GM21717 (cell line): ENCODE data around the gene RBM33.

Source experiments
- ATAC-seq: cut with Tn5 transposase; IDR thresholded peaks from one replicate; pipeline ENCODE4 v1.9.1; 2021; ENCODE audit warnings: mild to moderate bottlenecking, moderate library complexity; ENCODE audit not compliant: unreplicated experiment

The RBM33 gene

DNA sequence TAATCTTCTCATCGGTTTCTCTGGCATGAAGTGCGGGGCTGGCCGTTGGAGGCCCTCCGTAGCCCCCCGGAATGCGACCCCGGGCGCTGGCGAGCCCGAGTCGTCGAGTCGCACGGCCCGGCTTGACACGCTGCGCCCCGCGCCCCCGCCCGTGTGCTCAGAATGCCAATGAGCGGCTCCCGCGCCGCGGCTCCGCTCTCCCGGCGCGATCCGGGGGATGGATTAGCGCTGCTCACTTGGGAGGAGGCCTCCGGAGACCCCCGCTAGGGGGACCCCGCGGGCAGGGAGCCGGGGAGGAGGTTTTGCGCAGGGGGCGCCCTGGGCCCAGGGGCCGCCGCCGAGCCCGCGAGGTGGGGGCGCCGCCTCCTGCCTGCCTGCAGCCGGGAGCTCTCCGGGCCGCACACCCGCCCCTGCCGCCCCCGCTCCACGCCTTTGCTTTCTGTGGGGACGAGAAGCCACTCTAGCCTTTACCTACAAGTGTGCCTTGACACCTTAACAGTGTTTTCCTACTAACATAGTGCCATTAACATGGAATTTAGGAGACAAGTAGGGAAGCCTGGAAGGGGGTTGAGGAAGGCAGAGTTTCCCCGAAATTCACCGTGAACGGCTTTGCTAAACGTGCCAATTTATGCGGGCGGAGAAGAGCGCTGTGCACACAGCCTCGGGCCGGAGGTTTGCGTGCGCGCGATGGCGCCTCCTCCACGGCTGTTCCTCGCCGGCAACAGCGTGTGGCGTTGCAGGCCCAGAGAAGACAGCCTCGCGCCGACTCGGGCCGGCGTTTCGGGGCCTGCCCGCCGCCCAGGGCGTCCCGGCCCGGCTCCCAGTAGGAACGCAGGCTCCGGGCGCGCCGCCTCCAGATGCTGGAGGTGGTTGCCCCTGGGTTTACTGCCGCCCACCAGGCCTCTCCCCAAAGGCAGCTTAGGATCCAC lies 160.7 kb downstream of the RBM33 start:
- no peak for ATAC-seq

DNA sequence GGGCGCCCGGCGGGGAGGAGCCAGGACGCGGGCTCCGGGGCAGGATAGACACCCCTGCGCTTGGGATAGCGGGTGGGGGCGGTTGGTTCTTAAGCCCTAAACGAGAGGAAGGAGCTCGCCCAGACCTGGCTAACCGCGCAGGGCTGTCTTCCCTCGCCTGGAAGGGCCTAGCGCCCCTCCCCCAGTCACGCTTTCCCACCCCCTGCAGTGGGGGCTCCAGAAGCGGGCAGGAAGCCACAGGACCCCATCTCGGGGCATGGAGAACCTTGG lies 161.3 kb downstream of the RBM33 start:
- ATAC-seq, result no peak

DNA sequence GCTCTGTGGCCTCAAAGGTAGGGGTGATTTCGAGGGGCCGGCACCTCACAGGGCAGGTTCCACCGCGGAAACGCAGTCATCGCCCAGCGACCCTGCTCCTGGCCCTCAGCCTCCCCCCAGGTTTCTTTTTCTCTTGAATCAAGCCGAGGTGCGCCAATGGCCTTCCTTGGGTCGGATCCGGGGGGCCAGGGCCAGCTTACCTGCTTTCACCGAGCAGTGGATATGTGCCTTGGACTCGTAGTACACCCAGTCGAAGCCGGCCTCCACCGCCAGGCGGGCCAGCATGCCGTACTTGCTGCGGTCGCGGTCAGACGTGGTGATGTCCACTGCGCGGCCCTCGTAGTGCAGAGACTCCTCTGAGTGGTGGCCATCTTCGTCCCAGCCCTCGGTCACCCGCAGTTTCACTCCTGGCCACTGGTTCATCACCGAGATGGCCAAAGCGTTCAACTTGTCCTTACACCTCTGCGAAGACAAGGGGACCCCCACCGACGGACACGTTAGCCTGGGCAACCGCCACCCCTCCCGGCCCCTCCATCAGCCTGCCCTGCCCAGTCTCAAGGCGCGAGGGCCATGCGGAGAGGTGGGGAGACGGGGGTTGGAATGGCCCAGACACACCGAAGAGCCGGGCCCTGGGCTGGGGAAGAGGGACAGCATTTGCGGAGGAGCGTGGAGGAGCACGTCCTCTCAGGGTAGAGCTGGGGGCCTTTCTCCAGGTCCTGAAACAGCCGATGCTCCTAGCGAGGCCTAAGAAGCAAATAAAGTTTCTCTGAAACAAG lies 161.8 kb downstream of the RBM33 start:
- ATAC-seq, result no peak

DNA sequence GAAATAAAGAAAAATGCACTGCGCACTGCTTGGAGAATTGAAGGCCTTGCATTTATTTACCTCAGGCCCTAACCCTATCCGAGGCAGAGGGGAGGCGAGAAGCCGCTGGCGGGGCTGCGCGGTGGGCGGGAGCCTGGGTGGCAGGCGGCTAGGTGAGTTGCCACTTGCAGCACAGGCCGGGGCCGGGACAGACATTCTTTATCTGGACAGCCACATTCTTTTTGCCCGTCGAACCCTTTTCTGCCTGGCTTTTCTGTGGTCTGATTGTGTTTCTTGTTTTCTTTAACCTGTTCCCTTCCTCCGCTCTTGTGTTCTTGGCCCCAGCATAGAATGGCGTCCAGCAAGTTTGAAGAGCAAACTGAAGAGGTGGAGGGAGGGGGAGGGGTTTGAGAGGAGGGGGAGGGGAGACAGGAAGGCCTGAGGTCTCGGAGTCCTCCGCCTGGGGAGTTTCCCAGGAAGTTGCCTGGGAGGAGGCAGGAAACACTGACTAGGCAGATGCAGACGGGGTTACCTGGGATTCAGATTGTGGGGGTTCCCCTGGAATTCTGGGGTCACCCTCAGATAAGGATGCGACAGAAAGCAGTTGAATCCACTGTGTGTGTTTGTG lies 162.7 kb downstream of the RBM33 start:
- no peak for ATAC-seq

DNA sequence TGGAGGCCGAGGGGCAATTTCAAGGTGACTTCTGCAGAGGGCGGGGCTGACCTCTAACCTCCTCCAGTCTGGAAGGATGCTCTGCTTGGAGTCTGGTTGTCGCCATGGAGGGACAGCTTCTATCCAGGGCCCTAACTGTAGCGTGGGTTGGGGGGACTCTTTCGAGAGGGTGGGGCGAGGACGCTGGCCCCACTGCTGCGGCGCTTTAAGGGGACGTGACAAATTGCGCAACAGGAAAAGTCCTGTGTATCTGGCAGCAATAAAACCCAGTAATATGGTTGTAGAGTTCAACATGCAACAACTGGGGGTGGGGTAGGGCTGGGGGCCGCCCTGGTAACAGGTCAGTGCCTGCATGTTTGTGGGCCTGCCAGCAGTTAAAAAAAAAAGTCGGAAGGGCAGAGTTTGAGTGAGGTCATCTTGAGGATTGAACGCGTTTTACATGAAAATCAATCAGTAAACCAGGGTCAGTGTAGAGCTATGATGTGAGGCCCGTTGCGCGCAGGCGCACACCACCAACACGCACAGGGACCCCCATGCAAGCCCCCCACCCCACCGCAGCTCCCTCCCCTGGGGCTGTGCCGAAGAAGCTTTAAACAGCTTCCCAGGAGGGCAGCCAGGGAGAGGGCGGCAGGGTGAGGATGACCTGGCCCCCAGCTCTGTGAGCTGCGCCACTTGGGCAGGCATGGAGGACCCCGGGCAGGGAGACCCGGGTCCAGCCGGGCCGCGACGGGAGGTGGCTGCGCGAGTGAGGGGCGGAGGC lies 163.5 kb downstream of the RBM33 start:
- no peak for ATAC-seq

DNA sequence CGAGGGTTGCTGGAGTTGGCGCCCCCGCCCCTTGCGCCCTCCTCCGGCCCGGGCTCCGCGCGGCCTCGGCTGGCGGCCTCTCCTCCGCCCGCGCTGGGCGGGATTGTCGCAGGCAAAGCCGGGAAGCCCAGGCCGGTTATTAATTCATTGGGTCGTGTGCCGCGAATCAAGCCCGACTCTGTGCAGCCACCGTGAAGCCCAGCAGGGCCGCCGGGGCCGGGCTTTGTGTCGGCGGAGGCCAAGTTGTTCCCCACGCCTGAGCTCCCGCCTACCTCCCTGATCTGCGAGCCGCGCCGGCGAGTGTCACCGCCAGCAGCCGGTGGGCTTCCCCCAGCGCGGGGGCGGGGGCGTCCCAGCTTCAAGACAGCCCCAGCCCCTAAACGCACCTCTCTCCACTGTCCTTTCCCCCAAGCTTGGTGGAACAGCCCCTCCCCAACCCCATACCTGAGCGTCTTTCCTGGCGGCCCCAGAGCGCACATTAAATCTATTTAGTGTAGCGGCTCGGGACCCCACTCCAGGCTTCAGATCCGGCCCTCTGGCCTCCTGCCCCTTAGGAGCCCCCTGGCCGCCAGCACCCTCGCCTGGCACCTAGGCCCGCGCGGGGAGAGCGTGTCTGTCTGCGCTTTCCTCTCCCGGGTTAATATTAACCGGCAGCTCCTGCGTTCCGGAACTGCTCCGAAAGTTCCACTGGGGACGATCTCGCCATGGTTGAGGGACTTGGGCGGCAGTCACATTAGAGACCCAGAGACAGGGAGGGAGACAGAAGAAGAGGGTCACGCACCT lies 164.3 kb downstream of the RBM33 start:
- ATAC-seq, result no peak

DNA sequence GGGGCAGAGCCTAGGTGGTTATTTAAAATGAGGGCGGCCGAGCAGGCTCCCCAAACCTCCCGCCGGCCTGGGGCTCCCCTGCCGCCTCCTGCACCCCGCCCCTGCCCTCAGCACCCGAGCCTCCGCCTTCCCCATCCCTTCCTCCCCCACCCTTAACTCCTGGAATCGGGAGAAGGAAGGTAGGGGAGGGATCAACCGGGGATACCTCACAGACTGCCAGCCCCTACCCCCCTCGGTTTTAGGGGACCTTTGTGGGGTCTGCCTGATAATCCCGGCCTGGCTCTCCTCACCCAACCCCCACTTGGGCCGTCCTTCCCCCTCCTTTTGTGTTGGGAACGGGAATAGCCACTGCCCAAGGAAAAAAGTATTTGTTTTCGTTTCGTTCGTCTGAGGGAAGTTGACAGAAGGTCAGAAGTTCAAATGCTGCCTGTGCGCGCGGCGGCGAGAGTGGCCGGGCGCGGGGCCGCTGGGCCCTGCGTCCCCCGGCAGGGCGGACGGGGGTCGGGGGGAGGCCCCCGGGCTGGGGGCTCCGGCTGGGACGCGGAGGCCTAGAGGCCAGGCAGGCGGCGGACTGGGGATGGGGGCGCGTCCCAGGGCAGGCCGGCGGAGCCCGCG lies 165.0 kb downstream of the RBM33 start:
- ATAC-seq, result no peak

DNA sequence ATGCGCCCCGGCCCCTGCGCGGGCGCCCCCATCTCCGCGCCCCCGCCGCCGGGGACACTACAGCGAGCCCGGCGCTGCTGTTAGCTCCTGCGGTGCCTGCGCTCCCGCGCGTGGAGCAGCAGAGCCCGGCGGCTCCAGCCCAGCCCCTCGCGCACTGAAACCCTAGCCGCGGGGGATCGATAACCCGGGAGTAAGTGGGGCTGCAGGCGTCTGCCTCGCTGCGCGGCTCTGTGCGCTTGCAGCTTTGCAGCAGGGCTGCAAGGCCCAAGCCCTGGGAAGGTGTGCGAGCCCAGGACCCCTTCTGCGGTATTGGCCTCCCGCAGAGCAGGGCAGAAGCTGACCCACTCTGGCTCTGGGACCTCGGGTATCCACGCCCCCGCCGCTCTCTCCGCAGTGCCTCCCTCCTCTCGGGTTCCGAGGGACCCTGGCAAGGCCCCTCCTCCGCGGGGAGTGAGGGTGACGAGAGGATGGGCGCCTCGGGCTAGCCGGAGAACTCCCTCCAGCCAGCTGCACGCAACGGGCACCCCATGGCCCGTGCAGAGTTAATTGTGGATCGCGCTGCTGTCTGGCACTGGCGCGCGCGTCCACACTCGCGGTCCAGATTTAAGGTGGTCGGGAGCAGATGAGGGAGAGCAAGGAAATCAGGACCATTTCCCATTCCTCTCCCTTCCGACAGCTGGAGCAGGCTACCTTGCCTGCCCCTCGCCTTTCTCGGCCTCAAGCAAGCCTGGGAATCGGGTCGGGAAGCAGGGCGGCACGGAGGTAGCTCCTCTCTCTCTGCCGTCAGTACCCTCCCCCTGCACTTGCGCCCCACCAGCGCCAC lies 165.7 kb downstream of the RBM33 start:
- no peak for ATAC-seq

DNA sequence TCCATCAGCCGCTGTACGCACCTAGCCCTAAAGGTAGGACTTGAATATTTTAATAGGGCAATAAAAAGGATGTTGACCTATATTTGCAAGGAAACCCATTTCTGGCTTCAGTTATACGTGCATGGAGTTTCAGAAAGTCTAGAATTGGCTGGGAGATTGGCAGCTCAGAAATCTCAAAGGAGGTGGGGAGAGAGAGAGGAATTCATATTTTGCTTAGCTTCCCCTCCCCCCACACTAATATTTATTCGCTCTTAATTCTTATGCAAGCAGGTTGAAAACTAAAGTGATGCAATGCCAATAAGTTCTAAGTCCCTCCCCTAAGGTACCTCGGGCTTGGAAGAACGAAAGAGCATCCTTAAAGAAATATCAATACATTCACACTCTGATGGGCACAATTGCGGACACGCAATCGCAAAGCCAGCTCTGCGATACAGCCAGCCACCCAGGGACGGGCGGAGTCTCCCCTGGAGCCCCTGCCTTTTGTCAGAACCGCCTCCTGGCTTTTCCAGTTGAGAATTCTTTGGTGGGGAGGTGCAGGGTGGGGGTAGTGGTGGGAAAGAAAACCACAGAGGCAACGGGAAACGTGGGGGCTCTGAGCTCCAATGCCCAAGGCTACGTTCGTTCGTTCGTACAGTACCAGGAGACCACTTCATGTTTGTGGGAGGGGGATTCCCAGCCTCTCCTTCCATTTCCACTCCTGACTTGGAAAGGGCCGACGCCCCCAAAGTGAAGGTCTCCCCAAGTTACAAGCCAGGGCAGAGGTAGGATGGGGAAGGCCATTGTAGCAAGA lies 166.5 kb downstream of the RBM33 start:
- no peak for ATAC-seq

DNA sequence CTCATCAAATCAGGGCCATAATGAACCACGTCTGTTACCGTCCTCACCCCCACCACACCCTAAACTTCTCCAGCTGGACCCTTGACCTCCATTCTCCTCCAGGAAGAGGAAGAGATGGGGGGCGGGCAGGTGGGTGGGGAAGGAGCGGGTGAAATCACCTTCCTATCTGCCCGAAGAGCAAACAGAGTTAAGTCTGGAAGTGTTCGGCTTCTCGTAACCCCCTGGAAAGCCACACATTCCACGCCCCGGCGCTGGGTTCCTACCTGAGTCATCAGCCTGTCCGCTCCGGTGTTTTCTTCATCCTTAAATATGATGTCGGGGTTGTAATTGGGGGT lies 167.1 kb downstream of the RBM33 start:
- ATAC-seq, result no peak

DNA sequence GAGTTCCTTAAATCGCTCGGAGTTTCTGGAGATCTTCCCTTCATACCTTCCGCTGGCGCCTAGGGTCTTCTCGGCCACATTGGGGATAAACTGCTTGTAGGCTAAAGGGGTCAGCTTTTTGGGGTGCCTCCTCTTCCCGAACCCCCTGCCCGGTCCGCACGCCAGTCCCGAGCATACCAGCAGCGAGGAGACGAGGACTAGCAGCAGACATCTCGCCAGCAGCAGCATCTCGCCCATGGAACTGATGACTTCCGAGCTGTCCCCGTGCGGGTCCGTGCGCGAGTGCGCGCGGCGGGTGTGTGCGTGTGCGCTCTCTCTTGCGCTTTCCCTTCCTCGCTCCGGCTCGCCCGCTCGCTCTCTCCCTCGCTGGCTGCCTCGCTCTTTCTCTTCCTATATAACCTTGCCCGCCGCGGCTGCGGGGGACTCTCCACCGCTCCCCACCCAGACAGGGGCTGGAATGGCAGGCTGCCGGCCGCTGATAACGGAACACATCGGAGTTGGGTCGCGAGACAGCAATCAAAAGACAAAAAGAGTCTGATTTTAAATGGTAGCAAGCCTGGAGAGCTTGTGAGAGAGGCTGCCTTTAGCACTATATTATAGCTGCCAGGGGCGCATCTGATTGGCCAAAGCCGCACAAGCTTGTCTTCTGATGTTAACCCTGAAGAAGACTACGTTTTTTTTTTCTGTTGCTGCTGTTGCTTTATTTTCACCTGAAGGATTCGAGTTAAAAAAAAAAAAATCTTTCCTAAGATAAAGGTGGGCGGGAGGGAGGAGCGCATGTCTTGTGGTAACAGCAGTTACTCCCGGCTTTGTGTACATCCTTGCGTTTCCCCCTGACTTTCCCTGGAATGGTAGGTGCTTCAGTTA lies 167.7 kb downstream of the RBM33 start, which contains the start of gene SHH:
TSS of gene SHH (minus strand) at position 569 of the 867 bp plus-strand sequence. CDS start at position 228, 341 bp downstream.
- ATAC-seq, result no peak

DNA sequence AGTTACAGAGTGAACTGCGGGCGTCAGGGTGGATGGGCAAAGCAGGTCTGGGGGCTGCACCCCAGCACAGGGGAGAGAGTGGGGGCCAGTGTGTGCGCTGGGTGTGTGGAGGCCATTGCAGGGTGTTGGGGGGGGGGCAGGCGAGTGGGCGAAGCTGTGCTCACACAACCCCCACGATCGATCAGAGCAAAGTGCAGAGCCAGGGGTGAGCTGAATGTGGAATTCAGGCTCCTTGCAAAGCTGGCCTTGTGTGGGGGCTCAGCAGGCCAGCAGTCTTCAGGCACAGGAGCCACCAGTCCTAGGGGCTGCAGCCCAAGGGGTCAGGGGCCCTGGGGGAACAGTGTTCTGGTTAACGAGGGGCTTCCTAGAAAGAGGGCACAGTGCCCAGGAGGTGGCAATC lies 168.7 kb downstream of the RBM33 start:
- no peak for ATAC-seq

DNA sequence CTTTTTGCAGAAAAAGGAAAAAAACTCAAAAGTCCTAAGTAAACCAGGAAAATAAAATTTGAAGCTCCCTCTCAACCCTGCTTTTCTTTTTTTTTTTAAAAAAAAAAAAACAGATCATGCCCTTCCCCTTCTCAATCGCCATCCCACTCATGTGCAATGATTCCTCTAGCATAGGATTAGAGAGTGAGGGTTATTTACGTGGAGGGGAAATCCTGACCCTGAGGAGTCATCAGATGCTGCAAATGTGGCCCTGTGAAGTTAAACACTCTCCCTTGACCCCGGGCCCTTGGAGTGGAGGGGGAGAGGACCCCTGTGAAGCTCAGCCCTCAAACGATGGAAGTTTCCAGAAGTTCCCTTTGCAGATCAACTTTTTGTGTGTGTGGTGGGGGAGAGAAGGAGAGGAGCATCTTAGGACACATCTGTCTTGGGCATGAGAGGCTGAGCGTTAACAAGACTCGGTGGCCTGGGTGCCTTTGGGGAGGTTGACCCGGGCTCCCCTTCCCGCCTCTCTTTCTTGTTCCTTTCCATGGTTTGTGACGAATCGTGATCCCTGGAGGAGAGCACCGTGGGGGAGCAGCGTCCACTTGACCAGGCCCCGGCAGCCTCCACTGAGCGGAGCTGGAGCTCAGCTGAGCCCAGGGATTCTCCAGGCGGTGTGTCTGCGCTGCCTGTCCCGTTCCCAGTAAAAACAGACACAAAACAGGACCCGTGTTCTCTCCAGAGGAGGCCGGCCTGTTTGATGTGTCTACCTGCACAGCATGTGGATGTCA lies 169.3 kb downstream of the RBM33 start:
- ATAC-seq, result no peak

DNA sequence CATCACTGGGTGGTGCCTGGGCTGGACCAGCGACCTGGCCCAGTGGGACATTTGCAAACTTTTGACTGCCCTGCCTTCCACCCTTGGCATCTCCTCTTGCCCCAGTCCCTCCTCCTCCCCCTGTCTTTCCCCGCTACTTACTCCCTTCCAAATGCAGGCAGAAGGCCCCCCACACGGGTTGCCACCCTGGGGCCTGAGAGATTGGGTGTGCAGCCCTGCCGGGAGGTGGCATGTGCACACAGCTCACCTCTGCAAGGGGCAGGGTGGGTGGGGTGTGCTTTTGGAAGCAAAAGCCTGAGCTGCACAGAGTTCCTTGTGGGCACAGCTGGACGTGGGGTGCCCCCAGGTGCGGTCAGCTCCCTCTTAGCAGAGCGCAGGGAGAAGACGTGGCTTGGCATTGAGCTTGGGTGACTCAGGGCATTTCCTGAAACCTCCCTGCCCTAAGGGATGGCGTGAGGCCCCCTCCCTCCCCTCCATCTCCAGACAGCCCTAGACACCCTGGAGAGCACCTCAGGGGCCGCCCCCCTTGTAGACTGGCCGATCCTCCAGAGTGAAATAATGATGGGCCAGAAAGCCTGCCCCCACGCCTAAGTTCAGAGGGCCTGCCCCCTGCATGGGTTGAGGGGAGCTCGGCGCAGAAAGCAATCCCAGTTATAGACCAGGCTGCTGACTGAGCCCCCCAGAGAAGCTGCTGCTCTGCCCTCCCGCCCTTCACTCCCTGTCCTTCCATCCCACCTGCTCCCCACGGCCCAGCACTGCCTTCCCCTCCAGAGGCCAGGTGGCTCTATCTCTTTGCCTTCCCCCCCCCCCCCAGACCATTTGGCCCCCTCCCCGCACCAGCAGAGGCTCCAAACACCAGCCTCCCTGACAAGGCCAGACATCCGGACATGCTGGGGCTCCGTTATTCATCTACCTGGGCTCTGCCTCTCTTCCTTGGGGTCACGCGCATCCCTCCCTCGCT lies 170.1 kb downstream of the RBM33 start:
- no peak for ATAC-seq
